Measurements from ENCODE around the gene MOCS2. TPM values are rescaled to one million over a fixed set of nuclear protein-coding genes. Genes with fewer than 3 reads are reported as not detected.

Gene MOCS2
- total RNA-seq, 2 donors from 2014 or later, result 23.5 to 27.5 TPM

DNA sequence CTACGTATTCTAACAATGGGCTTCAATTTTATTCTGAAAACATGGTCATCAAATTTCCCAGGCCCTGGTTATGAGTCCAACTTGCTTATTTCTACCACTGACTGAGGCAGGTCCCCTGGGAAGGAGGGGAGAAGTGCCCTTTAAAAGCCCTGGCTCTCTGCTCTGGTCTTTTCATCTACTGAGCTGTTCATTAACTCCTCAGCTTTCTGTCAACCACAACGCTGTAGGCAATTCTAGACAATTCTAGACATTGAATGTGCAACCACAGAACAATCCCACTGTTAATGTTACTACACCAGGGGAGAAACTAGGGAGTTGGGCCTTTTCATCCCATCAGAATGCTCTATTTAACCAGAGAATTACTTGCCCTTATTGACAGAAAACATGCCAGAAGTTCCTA lies 10.0 kb downstream of the MOCS2 start:
- intact Hi-C loops (cut with DNase I, micrococcal nuclease), result loop anchor here (10.0 kb wide), 2 partner anchors 155 to 315 kb away; partner anchors contain the start of genes ITGA1 (in 1 of the 2) and PELO (in 1 of the 2)
- DNase-seq (no peak), ATAC-seq (no peak)

DNA sequence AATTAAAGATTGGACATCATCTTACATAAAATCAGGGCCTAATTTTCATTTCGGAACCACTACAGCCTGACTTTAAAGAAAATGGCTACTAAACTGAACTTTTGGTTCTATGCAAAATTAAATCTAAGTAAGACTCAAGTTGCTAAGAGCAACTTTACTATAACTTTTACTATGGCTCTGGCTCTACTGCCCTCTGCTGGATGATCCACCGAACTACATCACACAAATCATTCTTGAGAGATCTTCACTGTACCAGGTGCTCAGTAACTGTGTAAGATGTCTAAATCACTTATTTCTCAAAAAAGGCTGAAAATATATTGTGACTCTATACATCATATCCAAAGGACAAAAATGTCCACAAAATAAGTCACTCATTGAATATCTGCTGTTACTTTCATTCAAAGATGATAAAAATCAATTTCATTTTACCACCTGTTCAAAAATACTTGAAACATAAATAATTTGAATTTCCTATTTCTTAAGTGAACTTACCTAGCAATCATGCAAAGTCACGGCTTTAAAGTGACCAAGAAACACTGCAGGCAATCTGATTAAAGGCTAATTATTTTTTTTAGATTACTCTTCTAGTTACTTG lies 13.5 kb downstream of the MOCS2 start:
- intact Hi-C loops (cut with DNase I, micrococcal nuclease), result loop anchor here (2.0 to 10.0 kb wide), 3 partner anchors 147 to 311 kb away; partner anchors contain the start of genes ITGA1 (in 1 of the 2) and PELO (in 1 of the 2)
- ATAC-seq (peak; percentile 67), DNase-seq (peak in 1 of 2 donors; percentile 66)

DNA sequence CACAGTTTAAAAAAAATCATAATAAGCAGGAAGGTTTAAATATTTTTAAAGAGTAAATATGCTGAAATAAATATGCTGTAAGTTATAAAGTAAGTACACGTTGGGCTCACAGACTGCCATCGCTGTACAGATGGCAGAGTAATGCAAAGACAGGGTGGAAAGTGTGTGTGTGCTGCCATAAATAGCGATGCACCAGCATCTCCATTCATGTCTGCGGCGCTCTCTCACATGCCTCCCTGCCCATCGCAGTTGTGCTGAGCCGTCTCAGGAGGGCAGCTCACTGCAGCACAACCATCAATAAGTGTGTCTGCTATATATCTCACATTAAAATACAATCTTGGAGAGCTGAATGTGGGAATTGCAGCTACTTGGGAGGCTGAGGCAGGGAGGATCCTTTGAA lies 14.3 kb downstream of the MOCS2 start:
- DNase-seq (no peak), ATAC-seq (no peak)
- intact Hi-C loops (cut with DNase I, micrococcal nuclease), result loop anchor here (10.0 kb wide), 2 partner anchors 150 to 310 kb away; partner anchors contain the start of genes ITGA1 (in 1 of the 2) and PELO (in 1 of the 2)

DNA sequence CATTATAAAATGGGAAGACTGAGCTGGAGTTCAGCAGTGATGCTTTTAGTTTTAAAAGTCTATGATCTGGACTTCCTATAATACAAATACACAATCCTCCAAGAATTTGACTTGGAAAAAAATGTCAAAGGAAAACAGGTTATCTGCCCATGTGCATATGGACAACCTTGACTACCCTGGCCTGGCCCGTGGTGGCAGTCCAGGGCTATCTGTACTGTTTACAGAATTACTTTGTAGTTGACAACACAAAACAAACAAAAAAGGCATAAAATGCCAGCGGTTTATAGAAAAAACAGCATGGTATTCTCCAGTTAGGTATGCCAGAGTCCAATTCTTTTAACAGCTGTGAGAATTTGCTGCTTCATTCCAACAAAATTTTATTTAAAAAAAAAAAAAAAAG lies 17.3 kb downstream of the MOCS2 start:
- DNase-seq, result no peak
- no peak for ATAC-seq
- intact Hi-C loops (cut with DNase I, micrococcal nuclease), result loop anchor here (10.0 kb wide), 2 partner anchors 147 to 307 kb away; partner anchors contain the start of genes ITGA1 (in 1 of the 2) and PELO (in 1 of the 2)

DNA sequence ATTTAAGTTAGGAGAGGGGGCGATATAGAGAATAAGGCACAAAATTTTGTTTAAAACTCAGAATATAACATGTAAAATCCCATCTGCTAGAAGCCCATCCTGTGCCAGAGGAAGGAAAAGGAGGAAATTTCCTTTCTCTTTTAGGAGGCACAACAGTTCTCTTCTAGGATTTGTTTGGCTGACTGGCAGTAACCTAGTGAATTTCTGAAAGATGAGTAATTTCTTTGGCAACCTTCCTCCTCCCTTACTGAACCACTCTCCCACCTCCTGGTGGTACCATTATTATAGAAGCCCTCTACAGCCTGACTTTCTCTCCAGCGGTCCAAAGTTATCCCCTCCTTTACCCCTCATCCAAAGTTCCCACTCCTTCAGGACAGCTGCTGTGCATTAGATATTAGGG lies 18.3 kb downstream of the MOCS2 start:
- ATAC-seq (no peak), DNase-seq (no peak)
- intact Hi-C loops (cut with DNase I, micrococcal nuclease), result loop anchor here (10.0 kb wide), 2 partner anchors 146 to 306 kb away; partner anchors contain the start of genes ITGA1 (in 1 of the 2) and PELO (in 1 of the 2)

DNA sequence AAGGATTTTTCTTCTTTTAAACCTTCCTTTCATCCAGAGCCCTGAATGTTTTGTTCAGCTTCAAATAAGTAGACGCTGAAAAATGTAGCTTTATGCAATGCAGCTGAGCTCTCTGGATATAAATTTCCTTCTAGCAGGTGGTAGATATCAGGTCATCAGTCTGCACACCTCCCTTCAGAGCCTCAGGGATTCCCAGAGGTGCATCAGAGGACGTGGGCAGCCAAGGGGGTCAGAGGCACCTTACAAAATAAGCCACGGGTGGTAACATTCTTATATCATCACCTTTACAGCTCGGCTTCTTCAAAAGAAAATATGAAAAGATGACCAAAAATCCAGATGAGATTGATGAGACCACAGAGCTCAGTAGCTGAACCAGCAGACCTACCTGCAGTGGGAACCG lies 19.3 kb downstream of the MOCS2 start:
- intact Hi-C loops (cut with DNase I, micrococcal nuclease), result loop anchor here (10.0 kb wide), 2 partner anchors 145 to 305 kb away; partner anchors contain the start of genes ITGA1 (in 1 of the 2) and PELO (in 1 of the 2)
- no peak for ATAC-seq
- no peak for DNase-seq

DNA sequence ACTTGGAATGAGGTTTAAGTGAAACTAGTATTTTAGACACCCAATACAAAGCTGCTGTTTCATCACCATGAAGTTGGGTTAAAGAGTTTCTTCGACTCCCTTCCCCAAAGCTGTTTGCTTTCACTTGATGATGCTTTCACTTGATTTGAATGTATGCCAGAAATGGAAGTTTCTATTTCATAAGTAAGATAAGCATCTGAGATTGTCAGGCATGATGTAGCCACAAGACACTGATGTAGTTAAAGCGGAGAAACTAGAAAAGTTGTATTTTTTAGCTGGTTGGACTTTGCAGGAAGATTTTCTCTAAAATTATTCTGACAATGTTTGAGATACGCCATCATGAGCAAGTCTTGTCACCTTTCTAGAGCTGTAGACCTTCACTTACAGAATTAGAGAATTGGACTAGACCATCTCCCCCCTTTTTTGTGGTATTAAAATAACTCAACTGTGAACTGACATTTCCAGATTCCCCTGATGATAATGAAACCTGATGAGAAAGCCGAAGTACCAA lies 20.0 kb downstream of the MOCS2 start:
- intact Hi-C loops (cut with DNase I, micrococcal nuclease), result no loop called here
- DNase-seq (no peak), ATAC-seq (no peak)

DNA sequence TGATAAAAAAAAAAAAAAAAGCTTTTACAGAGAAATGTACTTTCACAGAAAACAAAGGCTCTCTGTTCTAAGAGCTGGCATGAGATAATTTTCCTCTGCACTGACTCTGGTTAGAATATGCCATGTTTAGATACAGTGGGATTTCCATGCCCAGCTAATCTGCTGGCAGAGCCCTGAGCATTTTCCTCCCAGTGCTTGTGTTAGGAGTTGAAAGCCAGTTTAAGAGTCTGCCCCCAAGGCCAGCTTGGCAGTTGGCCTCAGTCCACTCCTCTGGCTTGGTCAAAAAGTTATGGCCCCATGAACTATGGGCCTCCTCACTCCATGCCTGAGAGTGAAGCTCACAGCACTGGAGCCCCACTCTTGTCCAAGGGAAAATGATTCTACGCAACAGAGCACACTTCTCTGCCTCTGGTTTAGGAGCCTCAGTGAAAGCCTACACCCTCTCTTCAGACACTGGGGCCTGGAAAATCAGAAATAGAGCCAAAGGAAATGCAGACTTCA lies 21.9 kb downstream of the MOCS2 start:
- no peak for DNase-seq
- intact Hi-C loops (cut with DNase I, micrococcal nuclease), result no loop called here

DNA sequence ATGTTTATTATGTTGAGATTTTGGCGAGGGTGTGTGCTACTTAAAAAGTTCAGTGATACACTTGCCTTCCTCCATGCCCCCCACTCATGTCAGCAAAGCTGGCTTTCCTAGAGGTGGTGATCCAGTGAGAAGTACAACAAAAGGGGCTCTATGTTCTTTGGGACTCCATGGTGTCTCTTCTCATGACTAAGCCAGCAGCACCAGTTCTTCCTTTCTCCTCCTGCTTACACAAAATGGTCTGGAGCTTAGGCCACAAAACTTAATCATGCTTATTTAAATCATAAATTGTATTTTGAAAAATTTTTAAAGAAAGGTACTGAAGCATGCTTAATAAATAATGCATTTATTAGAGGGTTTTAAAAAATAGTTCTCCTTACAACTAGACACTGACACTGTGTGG lies 22.4 kb downstream of the MOCS2 start:
- DNase-seq (no peak), ATAC-seq (no peak)
- intact Hi-C loops (cut with DNase I, micrococcal nuclease), result no loop called here

More for the DNA sequence above, 21.9 kb downstream of the MOCS2 start:
- no peak for ATAC-seq

DNA sequence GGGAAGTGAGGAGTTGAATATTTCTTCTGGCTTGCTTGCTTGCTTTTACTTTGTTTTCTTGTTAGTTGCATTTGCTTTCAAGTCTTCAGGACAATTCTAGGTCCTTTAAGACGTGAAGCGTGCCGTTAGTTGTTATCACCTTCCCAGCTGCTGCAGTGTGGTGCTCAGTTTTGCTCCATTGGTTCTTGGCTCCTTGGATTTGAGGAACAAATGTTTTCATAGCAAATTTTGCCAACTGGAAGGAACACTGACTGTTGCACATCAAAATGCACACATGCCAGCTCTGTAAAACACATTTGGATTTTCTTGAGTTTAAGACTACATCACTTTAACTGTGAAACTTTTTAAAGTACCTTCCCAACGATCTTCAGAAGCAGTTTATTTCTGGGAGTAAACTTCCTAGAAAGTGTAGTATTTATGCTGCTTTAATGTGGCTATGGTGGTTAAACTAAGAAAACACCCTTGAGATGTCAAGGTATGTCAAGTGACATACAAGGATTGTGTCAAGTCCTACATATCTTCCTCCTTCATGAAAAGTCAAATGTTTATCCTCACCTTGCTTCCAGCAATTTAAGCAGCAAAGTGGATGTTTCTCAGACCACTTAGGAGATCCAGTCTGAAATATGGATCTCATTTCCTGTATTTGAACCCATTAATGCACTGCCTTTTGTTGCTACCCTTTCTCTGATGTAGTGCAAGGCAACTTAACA lies 24.9 kb downstream of the MOCS2 start:
- intact Hi-C loops (cut with DNase I, micrococcal nuclease), result no loop called here
- ATAC-seq (no peak), DNase-seq (no peak)

DNA sequence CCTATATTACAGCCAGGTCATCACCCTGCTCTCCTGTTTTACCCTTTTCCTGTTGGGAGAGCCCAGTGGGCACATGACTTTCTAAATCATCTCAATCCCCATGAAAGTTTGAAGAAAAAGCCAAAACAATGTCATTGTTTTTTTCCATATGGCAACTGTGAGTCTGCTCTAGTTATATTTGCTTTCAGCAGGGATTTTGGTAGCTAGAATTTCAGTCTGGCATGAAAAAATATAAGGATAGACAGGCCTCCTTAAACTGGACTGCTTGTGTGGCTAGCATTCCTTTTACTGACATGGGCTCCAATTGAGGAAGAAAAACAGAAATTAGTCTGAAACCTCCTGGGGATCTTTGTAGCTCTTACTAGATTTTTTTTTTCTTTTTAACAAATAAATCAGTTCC lies 25.6 kb downstream of the MOCS2 start:
- DNase-seq, result no peak
- intact Hi-C loops (cut with DNase I, micrococcal nuclease), result no loop called here
- no peak for ATAC-seq

DNA sequence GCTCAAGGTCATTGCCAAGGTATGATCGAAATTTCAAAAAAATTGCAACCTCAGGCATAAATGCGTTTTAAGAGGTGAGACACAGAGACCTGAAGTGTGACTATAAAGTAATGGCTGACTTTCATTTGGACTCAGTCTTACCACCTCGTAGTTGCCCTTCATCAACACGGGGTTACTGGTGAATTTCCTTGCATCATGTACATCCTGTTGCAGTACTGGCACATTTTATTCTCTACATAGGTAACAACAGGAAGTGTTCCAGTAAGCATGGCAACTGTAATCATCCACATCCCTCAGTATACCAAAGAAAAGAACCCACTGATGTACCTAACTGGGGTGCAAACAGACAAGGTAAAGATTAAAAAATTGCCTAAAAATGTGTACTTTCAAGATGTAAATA lies 29.3 kb downstream of the MOCS2 start:
- ATAC-seq (no peak), DNase-seq (no peak)
- intact Hi-C loops (cut with DNase I, micrococcal nuclease), result no loop called here

DNA sequence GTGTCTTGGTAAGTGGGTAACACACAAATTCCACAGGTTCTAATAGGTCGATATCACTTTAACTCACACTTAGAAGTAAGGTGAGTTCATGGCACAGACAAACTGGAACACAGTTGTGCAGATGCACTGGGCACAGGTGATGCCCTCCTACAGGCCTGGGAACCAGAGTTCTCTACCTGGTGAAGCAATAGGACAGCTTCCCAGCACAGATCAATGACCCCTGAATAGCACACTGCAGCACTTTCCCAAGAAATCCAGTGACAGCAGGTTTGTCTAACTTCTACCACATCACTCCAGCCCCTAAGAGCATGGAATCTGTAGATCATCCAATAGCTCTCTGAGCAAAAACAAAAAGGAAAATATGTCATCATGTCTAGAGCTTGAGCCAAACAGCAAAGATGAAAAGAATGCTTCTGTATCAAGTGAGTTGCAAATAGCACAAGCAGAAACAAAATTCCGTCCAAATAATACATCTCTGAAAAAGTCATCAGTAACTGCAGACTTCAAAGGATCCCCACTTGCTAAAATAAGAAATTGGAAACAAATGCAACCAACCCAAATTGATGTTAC lies 33.5 kb downstream of the MOCS2 start:
- intact Hi-C loops (cut with DNase I, micrococcal nuclease), result no loop called here
- DNase-seq (no peak), ATAC-seq (no peak)

DNA sequence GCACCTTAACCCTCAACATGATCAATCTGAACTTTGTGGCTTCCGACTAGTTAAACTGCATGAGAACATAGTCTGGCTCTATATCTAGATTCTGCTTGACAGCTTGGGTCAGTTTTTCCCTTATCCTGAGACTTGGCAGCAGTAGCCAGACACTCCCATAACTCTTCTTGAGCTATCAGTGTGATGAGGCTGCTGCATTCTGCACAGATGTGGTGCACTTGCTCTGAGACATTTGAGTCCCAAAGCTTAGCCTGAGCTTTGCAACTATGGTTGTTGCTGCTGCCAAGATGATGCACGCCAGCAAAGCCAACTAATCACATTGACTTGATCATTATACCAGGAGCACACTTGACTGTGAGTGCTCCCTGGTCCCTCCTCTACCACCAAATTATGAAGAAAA lies 36.2 kb downstream of the MOCS2 start:
- no peak for ATAC-seq
- intact Hi-C loops (cut with DNase I, micrococcal nuclease), result no loop called here
- no peak for DNase-seq

DNA sequence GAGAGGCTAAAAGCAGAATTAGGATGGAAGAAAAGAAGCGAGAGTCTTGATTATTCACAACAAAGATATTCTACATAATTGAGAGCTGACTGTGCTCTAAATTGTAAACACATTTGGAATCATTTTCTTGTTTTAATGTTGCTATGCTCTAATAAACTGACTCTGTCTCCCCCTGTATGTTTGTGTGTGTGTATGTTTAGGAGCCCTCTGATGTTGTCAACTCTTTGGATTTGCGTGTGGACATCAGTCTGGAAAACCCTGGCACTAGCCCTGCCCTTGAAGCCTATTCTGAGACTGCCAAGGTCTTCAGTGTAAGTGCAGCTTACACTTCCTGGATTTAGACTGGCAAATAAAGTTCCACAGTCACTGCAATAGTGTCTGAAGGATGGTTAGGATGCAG lies 37.8 kb downstream of the MOCS2 start:
- no peak for DNase-seq
- ATAC-seq, result no peak
- intact Hi-C loops (cut with DNase I, micrococcal nuclease), result no loop called here

DNA sequence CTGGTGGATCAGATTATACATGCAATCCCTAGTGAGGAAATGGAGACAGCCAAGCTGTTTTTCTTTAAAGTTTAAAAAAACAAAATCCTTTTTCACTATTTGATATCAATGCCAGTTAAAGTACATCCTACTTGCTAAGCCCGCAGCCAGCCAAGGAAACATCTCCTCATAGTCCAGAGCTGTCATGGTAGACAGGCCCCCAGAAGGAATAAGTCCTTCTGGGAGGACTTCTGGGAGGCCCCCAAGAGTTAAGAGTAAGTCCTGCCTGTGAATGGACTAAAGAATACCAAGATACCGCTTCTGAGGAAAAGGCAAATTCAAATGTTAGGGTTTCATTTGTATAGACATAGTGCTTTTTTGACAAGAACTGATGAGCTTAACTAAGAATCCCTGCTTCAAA lies 38.3 kb downstream of the MOCS2 start:
- no peak for DNase-seq
- intact Hi-C loops (cut with DNase I, micrococcal nuclease), result no loop called here

DNA sequence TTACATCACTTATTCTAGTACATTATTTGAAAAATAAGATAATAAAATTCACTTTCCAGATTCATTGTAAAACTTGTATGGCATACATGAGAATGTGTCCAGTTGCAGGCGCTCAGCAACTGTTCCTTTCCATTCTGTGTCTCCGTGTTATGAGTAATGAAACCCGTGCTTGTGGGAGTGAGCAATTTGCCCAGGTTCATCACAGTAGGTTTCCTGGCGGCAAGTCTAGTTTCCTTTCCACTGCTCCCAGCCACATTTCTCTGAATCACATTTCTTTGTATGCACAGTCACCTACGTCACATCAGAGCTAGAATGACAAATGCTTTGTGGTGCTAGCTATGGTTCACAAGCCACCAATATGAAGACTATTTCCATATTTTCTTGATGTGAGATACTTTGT lies 39.9 kb downstream of the MOCS2 start:
- DNase-seq, result no peak
- ATAC-seq, result no peak
- intact Hi-C loops (cut with DNase I, micrococcal nuclease), result no loop called here

More for the DNA sequence above, 38.3 kb downstream of the MOCS2 start:
- ATAC-seq, result no peak

DNA sequence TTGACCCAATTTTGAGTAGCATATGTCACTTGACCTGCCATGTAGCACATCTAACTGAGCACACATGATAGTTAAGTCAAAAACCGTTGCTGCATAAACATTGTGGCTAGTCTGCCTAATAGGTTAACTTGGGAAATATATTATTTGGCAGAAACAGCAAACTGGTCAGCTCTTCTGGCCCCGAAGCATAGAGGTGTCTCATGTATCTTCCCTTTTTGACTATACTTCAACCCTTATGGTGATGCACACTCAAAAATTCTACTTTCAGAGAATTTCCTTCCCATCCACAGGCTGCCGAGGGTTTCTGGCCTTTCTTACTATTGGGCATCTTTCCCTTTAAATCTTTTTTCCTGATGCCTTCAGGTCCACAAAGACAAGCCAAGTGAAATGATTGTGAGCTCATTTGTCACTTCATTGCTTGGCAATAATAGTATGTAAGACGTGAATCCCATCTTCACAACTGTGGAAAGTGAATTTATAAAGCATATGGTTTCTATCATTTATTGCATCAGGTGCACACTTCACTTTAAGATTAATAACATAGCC lies 41.2 kb downstream of the MOCS2 start:
- ATAC-seq, result no peak
- intact Hi-C loops (cut with DNase I, micrococcal nuclease), result no loop called here

DNA sequence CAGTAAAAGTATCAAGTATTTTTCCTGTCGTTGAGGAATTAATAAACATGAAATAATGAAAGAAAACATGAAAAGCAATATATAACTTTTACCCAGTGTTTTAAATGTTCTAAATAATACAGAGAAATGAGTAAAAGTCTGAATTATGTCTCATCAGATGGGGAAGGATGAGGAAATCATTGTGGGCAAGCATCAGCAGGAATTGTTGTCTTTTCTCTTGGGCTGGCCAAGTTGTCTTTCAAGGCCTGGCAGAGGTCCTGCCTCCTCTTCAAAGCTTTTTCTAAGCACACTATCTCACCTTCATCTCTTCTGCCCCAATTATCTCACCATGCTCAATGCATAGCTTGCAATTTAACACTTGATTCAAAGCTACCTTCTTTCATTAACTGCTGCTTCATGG lies 41.9 kb downstream of the MOCS2 start:
- ATAC-seq (no peak), DNase-seq (no peak)
- intact Hi-C loops (cut with DNase I, micrococcal nuclease), result no loop called here

More for the DNA sequence above, 41.2 kb downstream of the MOCS2 start:
- no peak for DNase-seq
